Uterus (tissue), 4 donors: Measurements from ENCODE around the gene INPP5A. TPM values are rescaled to one million over a fixed set of nuclear protein-coding genes. Genes with fewer than 3 reads are reported as not detected.
A peak's percentile ranks its signal among the peaks of the same experiment; 100 is the strongest.

ENCODE experiments used
- DNase-seq, 2 donors: peaks; one replicate each; pipeline ENCODE4 v3.0.0-alpha.2; 2019 to 2020
- H3K27ac ChIP-seq, 2 donors: fragments of 200-600 bp; sonication (generic); 1 replicate in 1 of 2; 2 replicates in 1 of 2; pipeline ENCODE4 v1.5.1; 2016 to 2018
- H3K27me3 ChIP-seq, 2 donors: fragments of 200-600 bp; sonication (generic); one replicate each; pipeline ENCODE4 v1.5.1; 2018 to 2019; ENCODE audit warnings: control low read depth in 1 of 2
- H3K36me3 ChIP-seq, 2 donors: fragments of 200-600 bp; sonication (generic); one replicate each; pipeline ENCODE4 v1.5.1; 2019; ENCODE audit warnings: control low read depth in 1 of 2
- H3K4me1 ChIP-seq, 2 donors: fragments of 200-600 bp; sonication (generic); one replicate each; pipeline ENCODE4 v1.5.1; 2018 to 2019; ENCODE audit warnings: control low read depth in 1 of 2
- H3K4me3 ChIP-seq, 2 donors: fragments of 200-600 bp; sonication (generic); 1 replicate in 1 of 2; 2 replicates in 1 of 2; pipeline ENCODE4 v1.5.1; 2018 to 2019; ENCODE audit warnings: mild to moderate bottlenecking in 1 of 2
- H3K9me3 ChIP-seq, 2 donors: fragments of 200-600 bp; sonication (generic); one replicate each; pipeline ENCODE4 v1.5.1; 2019; ENCODE audit warnings: control low read depth in 1 of 2
- CTCF ChIP-seq, 4 experiments: fragments of 200-600 bp in 2 of 4; fragments of 450-650 bp in 2 of 4; sonication (generic) in 2 of 4; IDR thresholded peaks; one replicate each; pipeline ENCODE4 v1.5.1; 2016 to 2019; ENCODE audit warnings: antibody characterized with exemption in 4 of 4, mild to moderate bottlenecking in 2 of 4, moderate library complexity in 1 of 4
- POLR2A ChIP-seq, 2 donors: fragments of 450-650 bp; IDR thresholded peaks; one replicate each; pipeline ENCODE4 v1.6.1; 2016; ENCODE audit warnings: antibody characterized with exemption in 2 of 2, mild to moderate bottlenecking in 1 of 2, moderate library complexity in 1 of 2
- intact Hi-C: fragments of 100-400 bp; cut with DNase I; formaldehyde crosslinking; loops from one replicate; pipeline ENCODE4 v1.15.1; 2023; ENCODE audit warnings: low total_unique reads
- total RNA-seq, 4 donors: library from RNA; depleted of rRNA in 3 of 4; stranded (reverse); fragments of >200 nt in 3 of 4; gene quantifications; one replicate each; pipeline versions ENCODE4 v1.1.0 to v1.2.4, GENCODE V29; 2014 to 2023
- donor health status: DM: yes; HTN: yes; CAD: no.

INPP5A gene
- total RNA-seq, 4 donors from 2014 or later: 22.5 to 160 (median 93.2) TPM

GRCh38 chr10:132637477-132638129 is 100.0 kb downstream of the INPP5A start:
- Histone ChIP-seq H3K4me1 (peaks cover 3 to 15% of the 10 kb centered on the region in 2 donors), H3K36me3 (no peaks in the 10 kb centered on the region), H3K4me3 (no peak overlapping the region), H3K27me3 (no peaks in the 10 kb centered on the region), H3K27ac (peak overlapping the region; percentile 4 to 51), H3K9me3 (no peaks in the 10 kb centered on the region)
- intact Hi-C loops: loop anchor here (2.0 to 10.0 kb wide), 3 partner anchors 63 to 179 kb away; partner anchors contain the start of gene INPP5A
- TF ChIP-seq POLR2A (IDR thresholded peaks at IDR 0.05): no peak
- TF ChIP-seq CTCF (IDR thresholded peaks at IDR 0.05): peak; percentile 73 to 90 (median 85)
- DNase-seq: peak; percentile 29 to 39

GRCh38 chr10:132638130-132638515 is 100.5 kb downstream of the INPP5A start:
- no peak overlapping the region for H3K27ac ChIP-seq
- intact Hi-C loops: loop anchor here (5.0 to 10.0 kb wide), 2 partner anchors 63 to 101 kb away; partner anchors contain the start of gene INPP5A

GRCh38 chr10:132639470-132639869 is 101.9 kb downstream of the INPP5A start:
- Histone ChIP-seq H3K27ac (no peak overlapping the region), H3K27me3 (no peaks in the 10 kb centered on the region), H3K4me1 (peaks cover 0 to 13% of the 10 kb centered on the region in 2 donors), H3K9me3 (no peaks in the 10 kb centered on the region), H3K4me3 (no peak overlapping the region), H3K36me3 (no peaks in the 10 kb centered on the region)
- no peak for DNase-seq
- no peak for TF ChIP-seq POLR2A (IDR thresholded peaks at IDR 0.05)
- TF ChIP-seq CTCF (IDR thresholded peaks at IDR 0.05): no peak
- intact Hi-C loops: loop anchor here (5.0 to 10.0 kb wide), 2 partner anchors 65 to 102 kb away; partner anchors contain the start of gene INPP5A

More at GRCh38 chr10:132638130-132638515, 100.5 kb downstream of the INPP5A start:
- TF ChIP-seq POLR2A (IDR thresholded peaks at IDR 0.05) (no peak), CTCF (IDR thresholded peaks at IDR 0.05) (no peak)
- Histone ChIP-seq H3K27me3 (no peaks in the 10 kb centered on the region), H3K36me3 (no peaks in the 10 kb centered on the region), H3K4me3 (no peak overlapping the region), H3K9me3 (no peaks in the 10 kb centered on the region), H3K4me1 (peaks cover 3 to 15% of the 10 kb centered on the region in 2 donors)
- DNase-seq: peak in 1 of 2 donors; percentile 14

DNA sequence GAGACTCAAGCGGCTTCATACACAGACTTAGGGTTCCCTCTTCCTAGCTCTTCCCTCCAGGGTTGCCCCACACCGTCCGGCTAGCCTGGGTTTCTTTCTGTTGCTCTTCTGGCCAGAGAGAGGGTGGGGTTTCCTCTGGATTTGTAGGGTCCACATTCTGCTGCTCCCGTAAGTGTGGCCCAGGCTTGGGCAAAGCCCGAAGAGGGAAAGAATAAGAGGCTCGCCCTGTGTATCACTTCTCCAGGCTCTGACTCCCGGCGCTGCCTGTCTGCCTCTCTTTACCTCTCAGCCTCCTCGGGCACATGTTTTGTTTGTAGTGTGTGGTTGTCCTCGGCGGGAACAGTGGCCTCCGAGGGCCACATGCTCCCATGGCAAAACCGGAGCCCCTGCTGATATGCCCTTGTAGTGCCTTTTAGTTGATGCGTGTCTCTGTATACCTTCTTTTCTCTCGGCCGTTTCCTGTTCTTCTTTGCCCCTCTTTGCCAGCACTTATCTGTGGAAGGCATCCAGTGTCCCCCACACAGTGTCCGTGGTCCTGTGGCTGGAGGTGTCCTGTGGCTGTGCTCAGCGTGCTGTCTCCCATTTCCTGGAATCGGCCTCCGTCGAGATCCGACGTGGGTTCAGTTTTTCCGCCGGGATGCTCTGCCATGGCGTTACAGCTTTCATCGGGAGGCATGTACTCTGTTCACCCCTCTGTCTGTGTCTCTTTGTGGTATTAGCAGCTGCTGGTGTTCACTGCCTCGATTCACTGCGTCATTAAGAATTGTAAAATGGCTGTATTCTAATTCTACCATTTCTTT is 102.9 kb downstream of the INPP5A start:
- no peak overlapping the region for H3K4me3 ChIP-seq
- no peak for TF ChIP-seq POLR2A (IDR thresholded peaks at IDR 0.05)
- TF ChIP-seq CTCF (IDR thresholded peaks at IDR 0.05): no peak
- peak in 1 of 2 donors; percentile 12 for DNase-seq
- no peak overlapping the region for H3K27ac ChIP-seq
- intact Hi-C loops: loop anchor here (10.0 kb wide), 1 partner anchor 256 kb away; no protein-coding TSS in a partner anchor
- no peaks in the 10 kb centered on the region for H3K9me3 ChIP-seq
- H3K36me3 ChIP-seq: no peaks in the 10 kb centered on the region
- no peaks in the 10 kb centered on the region for H3K27me3 ChIP-seq
- H3K4me1 ChIP-seq: peaks cover 0 to 13% of the 10 kb centered on the region in 2 donors
